Activated CD4-positive, alpha-beta T cell treated with anti-CD3 and anti-CD28 coated beads, Interleukin-2, amount 50 U/mL, for 48 hours (primary cell): ENCODE measurements around the gene ZBTB7B.

Experiments used
- DNase-seq, 2 experiments: peaks; one replicate each; pipeline ENCODE4 v3.0.0-alpha.2; 2020

ZBTB7B gene

GRCh38 chr1:154989195-154989860, 13.3 kb upstream of the ZBTB7B start:
- no peak for DNase-seq

- DNase-seq, result no peak
Observed at GRCh38 chr1:154990276-154990675, 12.3 kb upstream of the ZBTB7B start.

GRCh38 chr1:154992721-154993571, 9.7 kb upstream of the ZBTB7B start:
- DNase-seq, result peak in 1 of 2 experiments; percentile 15

GRCh38 chr1:154993572-154994268, 8.9 kb upstream of the ZBTB7B start, which contains the start of gene LENEP:
TSS of gene LENEP (plus strand) at chr1:154993586. CDS start at chr1:154993608, 22 bp downstream.
- no peak for DNase-seq

- DNase-seq, result no peak
Observed at GRCh38 chr1:154994269-154994587, 8.4 kb upstream of the ZBTB7B start.

GRCh38 chr1:154994591-154994990, 8.0 kb upstream of the ZBTB7B start:
- no peak for DNase-seq

- peak in 1 of 2 experiments; percentile 34 for DNase-seq
Observed at GRCh38 chr1:154995301-154995983, 7.2 kb upstream of the ZBTB7B start.

GRCh38 chr1:154996966-154997701, 5.5 kb upstream of the ZBTB7B start:
- DNase-seq, result no peak

- DNase-seq, result no peak
Observed at GRCh38 chr1:154998201-154998780, 4.3 kb upstream of the ZBTB7B start.

- peak; percentile 86 to 88 for DNase-seq
Observed at GRCh38 chr1:154998818-154999570, 3.6 kb upstream of the ZBTB7B start.

- DNase-seq, result peak; percentile 80 to 85
Observed at GRCh38 chr1:154999571-155000410, 2.8 kb upstream of the ZBTB7B start.

GRCh38 chr1:155000411-155000725, 2.2 kb upstream of the ZBTB7B start:
- DNase-seq, result no peak

GRCh38 chr1:155000726-155001424, 1.7 kb upstream of the ZBTB7B start:
- peak; percentile 93 to 95 for DNase-seq

- DNase-seq, result no peak
Observed at GRCh38 chr1:155001425-155001674, 1.3 kb upstream of the ZBTB7B start.

GRCh38 chr1:155001675-155002463, 733 bp upstream of the ZBTB7B start:
- DNase-seq, result peak; percentile 100

- peak in 1 of 2 experiments; percentile 48 for DNase-seq
Observed at GRCh38 chr1:155003227-155003765, 694 bp downstream of the ZBTB7B start.

- DNase-seq, result peak in 1 of 2 experiments; percentile 47
Observed at GRCh38 chr1:155003766-155004351, 1.3 kb downstream of the ZBTB7B start.

GRCh38 chr1:155004352-155005075, 1.9 kb downstream of the ZBTB7B start:
- DNase-seq, result peak in 1 of 2 experiments; percentile 31
